ENCODE results near the gene MCOLN2.
"Not testable (repeated sequence)": the region's sequence is repeated elsewhere in the genome, so short reads cannot be mapped to it uniquely, and the experiment has no call there.

Gene MCOLN2

GRCh38 chr1:85001742-85002141 is 4.8 kb upstream of the MCOLN2 start:
- DNase-seq (ENCODE audit: low read depth): no peak
- TF ChIP-seq, protein P1, sequence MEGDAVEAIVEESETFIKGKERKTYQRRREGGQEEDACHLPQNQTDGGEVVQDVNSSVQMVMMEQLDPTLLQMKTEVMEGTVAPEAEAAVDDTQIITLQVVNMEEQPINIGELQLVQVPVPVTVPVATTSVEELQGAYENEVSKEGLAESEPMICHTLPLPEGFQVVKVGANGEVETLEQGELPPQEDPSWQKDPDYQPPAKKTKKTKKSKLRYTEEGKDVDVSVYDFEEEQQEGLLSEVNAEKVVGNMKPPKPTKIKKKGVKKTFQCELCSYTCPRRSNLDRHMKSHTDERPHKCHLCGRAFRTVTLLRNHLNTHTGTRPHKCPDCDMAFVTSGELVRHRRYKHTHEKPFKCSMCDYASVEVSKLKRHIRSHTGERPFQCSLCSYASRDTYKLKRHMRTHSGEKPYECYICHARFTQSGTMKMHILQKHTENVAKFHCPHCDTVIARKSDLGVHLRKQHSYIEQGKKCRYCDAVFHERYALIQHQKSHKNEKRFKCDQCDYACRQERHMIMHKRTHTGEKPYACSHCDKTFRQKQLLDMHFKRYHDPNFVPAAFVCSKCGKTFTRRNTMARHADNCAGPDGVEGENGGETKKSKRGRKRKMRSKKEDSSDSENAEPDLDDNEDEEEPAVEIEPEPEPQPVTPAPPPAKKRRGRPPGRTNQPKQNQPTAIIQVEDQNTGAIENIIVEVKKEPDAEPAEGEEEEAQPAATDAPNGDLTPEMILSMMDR (conservative IDR thresholded peaks at IDR 0.05; ENCODE audit: low read depth, low read length): no peak
- no peak overlapping the region for H3K4me3 ChIP-seq (ENCODE audit: low read length)

DNA sequence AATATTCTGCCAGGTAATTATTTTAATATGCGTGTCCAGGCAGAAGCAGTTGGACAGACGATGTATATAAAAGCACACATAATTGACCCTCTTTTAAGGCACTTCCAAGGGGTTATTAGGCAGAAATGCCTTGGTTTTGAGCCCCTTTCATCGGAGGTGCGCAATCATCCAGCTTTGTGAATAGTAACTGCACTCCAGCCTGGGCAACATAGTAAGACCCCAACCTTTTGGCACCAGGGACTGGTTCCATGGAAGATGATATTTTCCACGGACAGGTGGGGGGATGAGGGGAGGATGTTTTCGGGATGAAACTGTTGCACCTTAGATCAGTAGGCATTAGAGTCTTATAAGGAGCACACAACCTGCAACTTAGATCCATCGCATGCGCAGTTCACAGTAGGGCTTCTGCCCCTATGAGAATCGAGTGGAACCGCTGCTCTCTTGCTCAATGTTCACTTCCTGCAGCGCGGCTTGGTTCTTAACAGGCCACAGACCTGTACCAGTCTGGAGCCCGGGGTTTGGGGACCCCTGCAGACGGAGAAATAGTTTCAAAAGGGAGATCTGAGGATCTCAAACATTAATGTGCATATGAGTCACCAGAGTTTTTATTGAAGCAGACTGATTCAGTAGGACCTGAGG is 1.8 kb upstream of the MCOLN2 start:
- peak overlapping the region; percentile 61 for H3K4me3 ChIP-seq (ENCODE audit: low read length)
- TF ChIP-seq, protein P1 (conservative IDR thresholded peaks at IDR 0.05; ENCODE audit: low read depth, low read length): peak; percentile 3
- no peak for DNase-seq (ENCODE audit: low read depth)

GRCh38 chr1:84997667-84998600 is 1.0 kb upstream of the MCOLN2 start:
- DNase-seq (ENCODE audit: low read depth): no peak
- TF ChIP-seq, protein P1 (conservative IDR thresholded peaks at IDR 0.05; ENCODE audit: low read depth, low read length): no peak
- H3K4me3 ChIP-seq (ENCODE audit: low read length): peak overlapping the region; percentile 61

DNA sequence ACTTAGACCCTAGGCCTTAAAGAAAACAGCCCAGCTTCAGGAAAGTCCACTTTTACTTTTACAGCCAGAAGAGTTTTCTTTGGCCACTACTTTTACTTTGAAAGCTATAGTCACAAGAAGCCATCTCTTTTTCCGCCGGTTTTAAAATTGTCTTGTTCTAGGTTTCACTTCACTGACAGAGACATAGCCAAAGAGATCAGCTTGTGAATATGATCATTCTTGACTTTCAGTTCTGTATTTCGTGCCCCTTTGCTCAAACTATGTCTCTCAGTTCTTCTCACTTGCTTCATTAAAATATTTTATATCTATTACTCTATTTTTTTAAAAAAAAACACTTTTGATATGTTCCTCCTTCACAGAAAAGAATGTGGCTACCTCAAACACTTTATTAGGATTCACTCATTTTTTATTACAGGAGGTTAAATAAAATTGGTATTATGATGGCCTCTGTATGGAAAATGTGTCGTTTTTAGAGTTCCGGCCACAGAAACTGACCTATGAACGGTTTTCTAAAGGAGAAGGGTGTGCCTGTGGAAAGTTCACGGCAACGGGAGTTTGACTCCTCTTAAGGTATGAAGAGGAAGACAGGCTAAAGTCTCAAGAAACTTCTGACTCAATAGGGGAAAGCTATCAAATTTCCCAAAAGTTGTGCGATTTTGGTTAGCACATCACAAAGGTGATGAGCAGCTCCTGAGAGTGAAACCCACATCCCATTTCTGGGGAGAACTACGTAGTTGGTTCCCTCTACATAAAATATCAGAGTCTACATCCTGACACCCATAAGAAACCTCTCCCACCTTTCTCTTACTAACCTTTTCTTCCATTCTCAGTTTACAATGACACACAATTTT is 1.2 kb downstream of the MCOLN2 start:
- H3K4me3 ChIP-seq (ENCODE audit: low read length): no peak overlapping the region
- no peak for DNase-seq (ENCODE audit: low read depth)
- TF ChIP-seq, protein P1 (conservative IDR thresholded peaks at IDR 0.05; ENCODE audit: low read depth, low read length): no peak

DNA sequence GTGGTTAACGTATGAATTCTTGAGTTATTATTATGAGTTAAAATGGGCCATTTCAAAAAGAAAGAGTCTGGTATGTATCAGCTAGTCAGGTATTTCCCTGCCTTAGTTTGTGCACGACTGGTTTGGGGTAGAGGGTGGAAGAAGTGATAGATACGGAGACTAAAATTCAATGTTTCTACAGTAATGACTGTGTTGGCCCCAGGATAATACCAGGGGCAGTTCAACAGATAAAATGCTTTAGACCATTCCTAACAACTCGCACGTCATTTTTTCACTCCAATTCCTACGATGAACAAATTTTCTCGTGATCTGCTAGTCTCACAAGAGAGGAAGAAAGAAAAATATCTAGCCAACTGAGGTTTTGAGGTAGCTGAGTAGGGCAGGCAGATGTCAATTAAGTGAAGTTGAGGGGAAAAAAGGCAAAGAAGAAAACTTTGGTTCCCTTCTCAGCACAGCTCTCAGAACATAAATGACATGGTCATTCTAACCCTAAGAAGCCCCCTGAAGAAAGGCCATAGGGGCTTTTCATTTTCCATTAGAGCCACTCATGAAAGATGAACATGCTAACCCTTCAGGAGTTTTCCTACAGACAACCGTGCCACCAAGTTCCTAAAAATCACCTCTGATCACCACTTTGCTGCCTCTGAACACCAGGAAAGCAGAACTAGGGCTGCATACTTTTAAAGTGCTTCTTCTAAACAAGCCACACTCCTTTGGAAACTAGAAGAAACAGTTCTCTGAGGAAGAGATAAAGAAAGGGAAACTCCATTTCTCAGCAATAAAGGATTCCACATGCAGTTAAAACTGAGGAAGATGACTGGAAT is 5.6 kb downstream of the MCOLN2 start:
- H3K4me3 ChIP-seq (ENCODE audit: low read length): no peak overlapping the region
- TF ChIP-seq, protein P1 (conservative IDR thresholded peaks at IDR 0.05; ENCODE audit: low read depth, low read length): no peak
- no peak for DNase-seq (ENCODE audit: low read depth)

- no peak for DNase-seq (ENCODE audit: low read depth)
- no peak overlapping the region for H3K4me3 ChIP-seq (ENCODE audit: low read length)
- TF ChIP-seq, protein P1 (conservative IDR thresholded peaks at IDR 0.05; ENCODE audit: low read depth, low read length): no peak
Observed at GRCh38 chr1:84988588-84988987, 8.3 kb downstream of the MCOLN2 start.

DNA sequence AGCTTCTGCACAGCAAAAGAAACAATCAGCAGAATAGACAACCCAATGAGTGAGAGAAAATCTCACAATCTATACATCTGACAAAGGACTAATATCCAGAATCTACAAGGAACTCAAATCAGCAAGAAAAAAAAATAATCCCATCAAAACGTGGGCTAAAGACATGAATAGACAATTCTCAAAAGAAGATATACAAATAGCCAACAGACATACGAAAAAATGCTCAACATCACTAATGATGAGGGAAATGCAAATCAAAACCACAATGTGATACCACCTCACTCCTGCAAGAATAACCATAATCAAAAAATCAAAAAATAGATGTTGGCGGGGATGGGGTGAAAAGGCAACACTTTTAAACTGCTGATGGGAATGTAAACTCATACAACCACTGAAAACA is 10.4 kb downstream of the MCOLN2 start:
- H3K4me3 ChIP-seq (ENCODE audit: low read length); DNase-seq (ENCODE audit: low read depth): not testable (repeated sequence)

All from retinal pigment epithelial cell (primary cell).